Measurements from ENCODE around the gene OR56B1. TPM values are rescaled to one million over a fixed set of nuclear protein-coding genes. Genes with fewer than 3 reads are reported as not detected.

Gene OR56B1
- polyA plus RNA-seq, 1 experiment, result not detected

- CTCF ChIA-PET, result no interaction called here
- TF ChIP-seq CTCF (IDR thresholded peaks at IDR 0.05; ENCODE audit: low read depth, low read length), result no peak
- Histone ChIP-seq H3K27me3 (ENCODE audit: control insufficient read depth, insufficient read depth, low read length) (no peaks in the 10 kb centered on the region), H3K4me3 (ENCODE audit: low read depth, low read length) (no peak overlapping the region), H3K27ac (ENCODE audit: low read depth, low read length) (no peak overlapping the region), H3K9me3 (ENCODE audit: control insufficient read depth, insufficient read depth, low read length) (no peaks in the 10 kb centered on the region)
- POLR2A ChIA-PET, result no interaction called here
- DNase-seq (ENCODE audit: low read depth, low spot score), result no peak
Measured at GRCh38 chr11:5749836-5750235, 13.6 kb downstream of the OR56B1 start.

GRCh38 chr11:5753943-5754342 is 17.7 kb downstream of the OR56B1 start, which contains the start of gene OR52N4:
Gene OR52N4 (plus strand): TSS chr11:5754243. CDS start chr11:5754741, 498 bp downstream.
- H3K27me3 ChIP-seq (ENCODE audit: control insufficient read depth, insufficient read depth, low read length), result no peaks in the 10 kb centered on the region
- TF ChIP-seq CTCF (IDR thresholded peaks at IDR 0.05; ENCODE audit: low read depth, low read length), result no peak
- ChIA-PET CTCF (no interaction called here), POLR2A (no interaction called here)
- no peaks in the 10 kb centered on the region for H3K9me3 ChIP-seq (ENCODE audit: control insufficient read depth, insufficient read depth, low read length)
- no peak within 1 kb of the TSS for H3K27ac ChIP-seq (ENCODE audit: low read depth, low read length)
- no peak for DNase-seq (ENCODE audit: low read depth, low spot score)
- H3K4me3 ChIP-seq (ENCODE audit: low read depth, low read length), result no peak within 1 kb of the TSS

- ChIA-PET POLR2A (no interaction called here), CTCF (no interaction called here)
- Histone ChIP-seq H3K27ac (ENCODE audit: low read depth, low read length) (no peak overlapping the region), H3K9me3 (ENCODE audit: control insufficient read depth, insufficient read depth, low read length) (no peaks in the 10 kb centered on the region), H3K27me3 (ENCODE audit: control insufficient read depth, insufficient read depth, low read length) (no peaks in the 10 kb centered on the region), H3K4me3 (ENCODE audit: low read depth, low read length) (no peak overlapping the region)
- no peak for DNase-seq (ENCODE audit: low read depth, low spot score)
- no peak for TF ChIP-seq CTCF (IDR thresholded peaks at IDR 0.05; ENCODE audit: low read depth, low read length)
Measured at GRCh38 chr11:5767056-5767455, 30.8 kb downstream of the OR56B1 start.

GRCh38 chr11:5783255-5783654 is 47.0 kb downstream of the OR56B1 start, which contains the start of gene OR52N5:
Gene OR52N5 (minus strand): TSS chr11:5783355. CDS start chr11:5778634, 4,721 bp downstream.
- TF ChIP-seq CTCF (IDR thresholded peaks at IDR 0.05; ENCODE audit: low read depth, low read length), result no peak
- DNase-seq (ENCODE audit: low read depth, low spot score), result no peak
- Histone ChIP-seq H3K27ac (ENCODE audit: low read depth, low read length) (no peak within 1 kb of the TSS), H3K27me3 (ENCODE audit: control insufficient read depth, insufficient read depth, low read length) (no peaks in the 10 kb centered on the region), H3K4me3 (ENCODE audit: low read depth, low read length) (no peak within 1 kb of the TSS), H3K9me3 (ENCODE audit: control insufficient read depth, insufficient read depth, low read length) (no peaks in the 10 kb centered on the region)
- POLR2A ChIA-PET, result no interaction called here
- CTCF ChIA-PET, result no interaction called here

Other genes with a start within 250 kb of the OR56B1 start
- not detected in 2 replicates for gene OR52D1, start 247.8 kb upstream of the OR56B1 start, polyA plus RNA-seq (2011; rRNA removed)
- gene UBQLN3, start 226.5 kb upstream of the OR56B1 start, polyA plus RNA-seq (2011; rRNA removed), result not detected in 2 replicates
- gene UBQLNL, start 219.7 kb upstream of the OR56B1 start, polyA plus RNA-seq (2011; rRNA removed), result 0.31 and 0.42 TPM in 2 replicates
- gene OR52H1, start 187.9 kb upstream of the OR56B1 start, polyA plus RNA-seq (2011; rRNA removed), result 0.10 TPM in 1 of 2 replicates, not detected in the other
- gene OR52B6, start 155.6 kb upstream of the OR56B1 start, polyA plus RNA-seq (2011; rRNA removed), result not detected in 2 replicates
- gene TRIM6, start 139.8 kb upstream of the OR56B1 start, polyA plus RNA-seq (2011; rRNA removed), result 5.7 and 6.8 TPM in 2 replicates
- 12.8 and 18.3 TPM in 2 replicates for gene TRIM34, start 111.4 kb upstream of the OR56B1 start, polyA plus RNA-seq (2011; rRNA removed)
- 46.3 and 53.3 TPM in 2 replicates for gene TRIM5, start 51.4 kb upstream of the OR56B1 start, polyA plus RNA-seq (2011; rRNA removed)
- 79.9 and 100 TPM in 2 replicates for gene TRIM22, start 46.7 kb upstream of the OR56B1 start, polyA plus RNA-seq (2011; rRNA removed)
- not detected in 2 replicates for gene OR52N4, start 17.8 kb downstream of the OR56B1 start, polyA plus RNA-seq (2011; rRNA removed)
- gene OR52N5, start 46.9 kb downstream of the OR56B1 start, polyA plus RNA-seq (2011; rRNA removed), result not detected in 2 replicates
- gene OR52N1, start 54.8 kb downstream of the OR56B1 start, polyA plus RNA-seq (2011; rRNA removed), result not detected in 2 replicates
- not detected in 2 replicates for gene OR52N2, start 72.5 kb downstream of the OR56B1 start, polyA plus RNA-seq (2011; rRNA removed)
- gene OR52E6, start 105.4 kb downstream of the OR56B1 start, polyA plus RNA-seq (2011; rRNA removed), result not detected in 2 replicates
- gene OR52E8, start 121.2 kb downstream of the OR56B1 start, polyA plus RNA-seq (2011; rRNA removed), result not detected in 2 replicates
- gene OR52E4, start 144.2 kb downstream of the OR56B1 start, polyA plus RNA-seq (2011; rRNA removed), result not detected in 2 replicates
- not detected in 2 replicates for gene OR52E5, start 156.8 kb downstream of the OR56B1 start, polyA plus RNA-seq (2011; rRNA removed)
- not detected in 2 replicates for gene OR56A3, start 205.8 kb downstream of the OR56B1 start, polyA plus RNA-seq (2011; rRNA removed)
- gene OR56A5, start 232.0 kb downstream of the OR56B1 start, polyA plus RNA-seq (2011; rRNA removed), result not detected in 2 replicates

Measured in AG04450 (cell line).